Fibroblast of lung (primary cell): ENCODE measurements around the gene HTR3E.

Source experiments
- EZH2 ChIP-seq: IDR thresholded peaks from 2 replicates; pipeline ENCODE4 v1.5.1; 2012; ENCODE audit warnings: low read length, control low read depth, mild to moderate bottlenecking; ENCODE audit errors: missing control alignments
- TF ChIP-seq, protein P1 (sequence below), 2 donors: IDR thresholded peaks in 1 of 2; conservative IDR thresholded peaks in 1 of 2; 1 replicate in 1 of 2; 2 replicates in 1 of 2; pipeline ENCODE4 v1.5.1; 2011 to 2012; ENCODE audit warnings: low read length in 2 of 2, control low read depth in 1 of 2, inconsistent platforms in 1 of 2, low read depth in 1 of 2, mild to moderate bottlenecking in 1 of 2

DNA sequence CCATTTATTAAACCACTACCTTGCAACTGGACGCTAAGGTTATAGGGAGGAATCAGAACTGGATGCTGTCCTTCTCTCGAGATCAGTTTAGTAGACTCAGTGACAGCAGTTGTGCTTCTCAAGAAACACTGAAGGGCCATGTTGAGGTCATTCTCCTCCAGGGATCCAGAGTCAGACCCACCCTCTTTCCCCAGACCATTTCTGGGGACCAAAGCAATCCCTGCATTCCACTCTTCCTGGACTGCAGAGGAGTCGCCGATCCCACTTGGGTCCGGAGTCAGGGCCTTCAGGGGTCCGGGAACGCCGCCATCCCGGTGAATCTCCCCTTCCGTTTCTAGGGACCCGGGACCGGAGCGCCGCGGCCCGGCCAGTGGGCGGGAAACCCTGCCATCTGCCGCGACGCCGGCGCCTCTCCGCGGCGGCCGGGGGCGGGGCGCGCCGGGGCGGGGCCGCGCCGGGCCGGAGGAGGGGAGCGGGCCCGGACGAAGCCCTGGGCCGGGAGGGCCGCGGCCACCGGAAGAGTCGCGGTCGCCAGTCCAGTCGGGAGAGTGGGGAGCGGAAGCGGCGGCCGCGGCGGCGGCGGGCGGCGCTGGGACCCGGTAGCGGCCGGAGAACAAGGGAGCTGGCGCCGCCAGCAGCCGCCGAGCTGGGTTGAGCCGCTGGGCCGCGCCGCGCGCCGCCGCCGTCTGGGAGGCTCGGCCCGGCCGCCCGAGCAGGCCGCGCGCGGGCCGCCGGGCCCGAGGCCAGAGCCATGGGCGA is 58.2 kb downstream of the HTR3E start, which contains the start of gene DVL3:
- TF ChIP-seq, protein P1, sequence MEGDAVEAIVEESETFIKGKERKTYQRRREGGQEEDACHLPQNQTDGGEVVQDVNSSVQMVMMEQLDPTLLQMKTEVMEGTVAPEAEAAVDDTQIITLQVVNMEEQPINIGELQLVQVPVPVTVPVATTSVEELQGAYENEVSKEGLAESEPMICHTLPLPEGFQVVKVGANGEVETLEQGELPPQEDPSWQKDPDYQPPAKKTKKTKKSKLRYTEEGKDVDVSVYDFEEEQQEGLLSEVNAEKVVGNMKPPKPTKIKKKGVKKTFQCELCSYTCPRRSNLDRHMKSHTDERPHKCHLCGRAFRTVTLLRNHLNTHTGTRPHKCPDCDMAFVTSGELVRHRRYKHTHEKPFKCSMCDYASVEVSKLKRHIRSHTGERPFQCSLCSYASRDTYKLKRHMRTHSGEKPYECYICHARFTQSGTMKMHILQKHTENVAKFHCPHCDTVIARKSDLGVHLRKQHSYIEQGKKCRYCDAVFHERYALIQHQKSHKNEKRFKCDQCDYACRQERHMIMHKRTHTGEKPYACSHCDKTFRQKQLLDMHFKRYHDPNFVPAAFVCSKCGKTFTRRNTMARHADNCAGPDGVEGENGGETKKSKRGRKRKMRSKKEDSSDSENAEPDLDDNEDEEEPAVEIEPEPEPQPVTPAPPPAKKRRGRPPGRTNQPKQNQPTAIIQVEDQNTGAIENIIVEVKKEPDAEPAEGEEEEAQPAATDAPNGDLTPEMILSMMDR (conservative IDR thresholded peaks at IDR 0.05 in 1 of 2, IDR thresholded peaks at IDR 0.05 in 1 of 2; ENCODE audit: low read depth in 1 of 2, low read length in 2 of 2), result no peak
- no peak for TF ChIP-seq EZH2
